Iris pigment epithelial cell (primary cell): ENCODE measurements around the gene RCOR1.
"Not testable (repeated sequence)": the region's sequence is repeated elsewhere in the genome, so short reads cannot be mapped to it uniquely, and the experiment has no call there.

ENCODE experiments used
- DNase-seq: peaks from one replicate; pipeline ENCODE4 v3.0.0-alpha.2; 2011; ENCODE audit warnings: low read depth

The RCOR1 gene

DNA sequence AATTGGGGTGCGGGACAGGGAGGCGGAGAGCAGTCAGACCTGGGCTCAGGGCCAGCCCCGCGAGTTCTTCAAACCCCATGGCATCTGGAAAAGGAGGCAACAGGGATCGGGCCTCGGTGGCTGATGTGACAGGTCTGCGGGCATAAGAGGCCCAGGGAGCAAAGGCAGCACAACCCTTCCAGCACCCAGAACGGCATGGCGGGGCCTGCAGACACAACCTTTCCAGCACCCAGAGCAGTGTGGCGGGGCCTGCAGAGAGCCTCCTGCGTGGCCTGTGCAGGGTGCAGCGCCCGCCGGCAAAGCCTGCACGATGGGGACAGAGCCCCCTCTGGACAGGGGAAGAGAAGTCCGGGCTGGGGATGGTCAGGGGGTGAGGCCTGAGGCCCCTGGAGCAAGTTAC, 158.6 kb downstream of the RCOR1 start:
- no peak for DNase-seq

- no peak for DNase-seq
These were observed 159.9 kb downstream of the RCOR1 start for GRCh38 chr14:102752239-102752847.

- DNase-seq = no peak
These were observed 162.2 kb downstream of the RCOR1 start for GRCh38 chr14:102754370-102755262.

GRCh38 chr14:102757646-102758045, 165.2 kb downstream of the RCOR1 start:
- no peak for DNase-seq

GRCh38 chr14:102758087-102758486, 165.6 kb downstream of the RCOR1 start:
- DNase-seq = no peak

- DNase-seq = no peak
These were observed 167.2 kb downstream of the RCOR1 start for GRCh38 chr14:102759456-102760187.

DNA sequence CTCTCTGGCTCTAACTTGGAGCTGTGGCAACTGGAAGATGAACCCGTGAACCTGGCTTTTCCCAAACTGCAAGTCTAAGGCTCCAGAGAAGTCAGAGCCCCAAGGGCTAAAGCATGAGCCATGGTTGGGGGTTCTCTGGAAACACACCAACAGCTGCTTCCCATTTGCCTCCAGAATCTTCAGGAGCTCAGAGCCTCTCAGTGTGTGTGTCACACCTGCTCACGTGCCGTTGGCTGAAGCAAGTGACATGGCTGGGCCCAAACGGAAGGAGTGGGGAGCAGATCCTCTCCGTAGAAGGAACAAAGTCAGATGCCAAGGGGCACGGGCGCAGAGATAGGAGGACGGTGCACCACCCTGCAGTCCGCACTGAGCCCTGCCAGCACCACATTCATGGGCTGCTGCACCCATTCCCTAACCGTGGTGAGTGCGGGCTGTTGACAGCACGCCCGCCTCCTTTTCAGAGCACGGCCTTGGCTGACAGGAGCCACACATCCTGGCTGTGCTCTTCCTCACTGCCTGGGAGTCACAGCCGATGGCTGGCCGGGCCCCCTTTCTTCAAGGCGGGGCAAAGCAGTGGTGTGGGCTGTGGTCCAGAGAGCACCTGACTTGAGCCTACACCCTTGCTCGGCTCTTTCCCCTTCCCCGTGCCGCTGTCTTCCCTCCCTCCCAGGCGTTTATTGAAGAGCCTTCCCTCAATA, 168.2 kb downstream of the RCOR1 start:
- no peak for DNase-seq

- no peak for DNase-seq
These were observed 168.8 kb downstream of the RCOR1 start for GRCh38 chr14:102761206-102761605.

- no peak for DNase-seq
These were observed 171.8 kb downstream of the RCOR1 start for GRCh38 chr14:102764220-102764671.

DNA sequence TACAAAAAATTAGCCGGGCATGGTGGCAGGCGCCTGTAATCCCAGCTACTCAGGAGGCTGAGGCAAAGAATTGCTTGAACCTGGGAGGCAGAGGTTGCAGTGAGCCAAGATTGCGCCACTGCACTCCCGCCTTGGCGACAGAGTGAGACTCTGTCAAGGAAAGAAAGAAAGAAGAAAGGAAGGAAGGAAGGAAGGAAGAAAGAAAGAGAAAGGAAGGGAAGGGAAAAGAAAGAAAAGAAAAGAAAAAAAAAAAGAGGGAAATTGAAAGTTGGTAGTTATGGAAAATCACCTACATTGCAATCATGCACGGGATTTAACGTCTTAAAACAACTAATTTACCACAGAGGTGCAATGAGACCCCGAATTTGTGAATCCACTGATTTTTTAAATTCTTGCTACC, 173.3 kb downstream of the RCOR1 start:
- not testable (repeated sequence) for DNase-seq

DNA sequence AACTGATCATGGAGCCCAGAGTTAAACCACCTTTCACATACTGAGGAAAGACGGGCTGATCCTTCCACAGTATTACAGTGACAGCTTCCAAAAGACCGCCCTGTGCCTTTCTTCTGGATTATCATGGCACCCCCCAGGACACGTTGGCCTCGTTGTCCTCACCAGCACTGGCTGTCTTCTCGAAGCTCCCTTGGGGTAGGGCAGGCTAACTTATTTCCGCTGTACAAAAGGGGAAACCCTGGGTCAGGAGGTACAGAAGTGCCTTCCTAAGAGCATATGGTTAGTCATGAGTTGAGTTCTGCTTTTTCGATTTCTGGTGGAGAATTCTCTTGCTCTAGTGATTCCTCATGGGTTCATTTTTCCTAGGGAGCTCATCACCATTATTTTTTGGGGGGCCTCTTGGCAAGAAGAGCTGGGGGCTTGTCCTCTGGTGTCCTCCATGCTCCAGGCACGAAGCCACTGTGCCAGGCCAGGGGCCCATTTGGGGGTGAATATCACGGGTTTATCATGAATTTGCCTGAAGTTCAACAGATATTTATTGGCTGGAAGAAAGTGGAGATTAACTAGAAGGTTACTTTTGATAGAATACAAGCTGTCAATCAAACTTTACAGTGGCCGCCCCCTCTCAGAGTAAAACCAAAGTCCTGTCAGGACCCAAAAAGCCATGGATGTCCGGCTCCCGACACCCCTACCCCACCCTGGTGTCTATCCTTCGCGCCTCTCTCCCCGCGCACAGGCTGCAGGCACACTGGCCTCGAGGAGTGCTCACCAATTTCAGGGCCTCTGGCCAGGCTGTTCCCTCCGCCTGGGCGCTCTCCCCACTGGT, 176.0 kb downstream of the RCOR1 start:
- DNase-seq = no peak

DNA sequence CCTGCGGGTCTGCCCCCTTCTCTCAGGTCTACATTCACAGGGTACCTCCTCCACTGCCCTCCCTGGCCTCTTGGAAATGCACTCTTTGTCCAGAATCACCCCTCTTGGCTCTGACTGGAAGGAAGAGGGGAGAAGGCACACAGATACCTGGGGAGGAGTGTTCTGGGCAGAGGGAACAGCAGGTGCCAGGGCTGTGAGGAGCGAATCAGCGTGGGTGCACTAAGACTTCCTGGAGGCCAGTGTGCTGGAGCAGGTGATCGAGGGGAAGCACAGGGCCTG, 176.5 kb downstream of the RCOR1 start:
- no peak for DNase-seq

- DNase-seq = no peak
These were observed 178.0 kb downstream of the RCOR1 start for GRCh38 chr14:102770147-102771123.

GRCh38 chr14:102771144-102771543, 178.7 kb downstream of the RCOR1 start:
- DNase-seq = no peak

DNA sequence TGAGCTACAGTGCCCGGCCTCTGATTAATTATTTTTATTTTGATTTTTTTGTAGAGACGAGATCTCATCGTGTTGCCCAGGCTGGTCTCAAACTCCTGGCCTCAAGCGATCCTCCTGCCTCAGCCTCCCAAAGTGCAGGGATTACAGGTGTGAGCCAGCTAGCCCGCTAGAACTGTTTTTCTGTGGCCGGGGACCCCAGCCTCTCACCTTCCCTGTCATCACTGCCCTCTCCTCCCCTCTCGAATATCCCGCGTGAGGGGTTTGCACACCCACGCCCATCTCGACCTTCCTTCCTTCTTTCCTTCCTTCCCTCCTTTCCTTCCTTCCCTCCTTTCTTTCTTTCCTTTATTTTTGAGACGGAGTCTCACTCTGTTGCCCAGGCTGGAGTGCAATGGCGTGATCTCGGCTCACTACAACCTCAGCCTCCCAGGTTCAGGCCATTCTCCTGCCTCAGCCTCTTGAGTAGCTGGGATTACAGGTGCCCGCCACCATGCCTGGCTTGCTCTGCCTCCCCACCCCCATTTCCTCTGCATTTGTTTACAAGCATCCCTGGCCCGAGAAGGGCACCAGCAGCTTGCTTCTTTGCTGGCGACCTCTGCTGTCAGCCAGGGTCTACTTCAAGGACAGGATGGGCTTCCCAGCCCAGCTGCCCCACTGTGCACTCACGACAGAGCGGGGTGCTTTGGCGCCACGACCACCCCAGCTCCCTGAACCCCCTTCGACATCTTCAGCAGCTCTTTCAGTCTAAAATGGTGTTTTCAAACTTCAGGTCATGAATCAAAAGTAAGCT, 180.5 kb downstream of the RCOR1 start:
- DNase-seq = peak; percentile 12

GRCh38 chr14:102774391-102775153, 182.1 kb downstream of the RCOR1 start:
- peak; percentile 87 for DNase-seq

GRCh38 chr14:102775855-102776760, 183.7 kb downstream of the RCOR1 start:
- peak; percentile 90 for DNase-seq
